ENCODE measurements around the gene SLC7A9.
"Not testable (repeated sequence)": the region's sequence is repeated elsewhere in the genome, so short reads cannot be mapped to it uniquely, and the experiment has no call there.

Gene SLC7A9

DNA sequence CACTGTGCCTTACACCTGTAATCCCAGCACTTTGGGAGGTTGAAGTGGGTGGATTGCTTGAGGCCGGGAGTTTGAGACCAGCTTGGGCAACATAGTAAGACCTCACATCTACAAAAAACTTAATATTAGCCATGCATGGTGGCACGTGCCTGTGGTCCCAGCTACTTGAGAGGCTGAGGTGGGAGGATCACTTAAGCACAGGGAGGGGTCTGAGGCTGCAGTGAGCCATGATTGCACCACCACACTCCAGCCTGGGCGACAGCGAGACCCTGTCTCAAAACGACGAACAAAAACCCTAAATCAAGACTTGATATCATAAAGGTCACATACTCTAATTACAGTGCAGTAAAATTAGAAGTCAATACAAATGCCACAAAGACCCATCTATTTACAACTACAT, 17.4 kb downstream of the SLC7A9 start:
- Histone ChIP-seq H3K4me3 (no peak overlapping the region), H3K27ac (no peak overlapping the region), H3K9me3 (ENCODE audit: low read depth, low read length) (no peaks in the 10 kb centered on the region), H3K36me3 (ENCODE audit: insufficient read depth, low read length) (no peaks in the 10 kb centered on the region), H3K9ac (ENCODE audit: insufficient read length) (no peak overlapping the region)
- TF ChIP-seq EZH2 (IDR thresholded peaks at IDR 0.05) (no peak), FOXP2 (optimal IDR thresholded peaks at IDR 0.05; ENCODE audit: control extremely low read depth, extremely low read length, insufficient read depth) (no peak), POLR2AphosphoS5 (IDR thresholded peaks at IDR 0.05; ENCODE audit: borderline replicate concordance, low read depth, low read length) (no peak)
- no peak for DNase-seq (ENCODE audit: low read depth, low spot score)

DNA sequence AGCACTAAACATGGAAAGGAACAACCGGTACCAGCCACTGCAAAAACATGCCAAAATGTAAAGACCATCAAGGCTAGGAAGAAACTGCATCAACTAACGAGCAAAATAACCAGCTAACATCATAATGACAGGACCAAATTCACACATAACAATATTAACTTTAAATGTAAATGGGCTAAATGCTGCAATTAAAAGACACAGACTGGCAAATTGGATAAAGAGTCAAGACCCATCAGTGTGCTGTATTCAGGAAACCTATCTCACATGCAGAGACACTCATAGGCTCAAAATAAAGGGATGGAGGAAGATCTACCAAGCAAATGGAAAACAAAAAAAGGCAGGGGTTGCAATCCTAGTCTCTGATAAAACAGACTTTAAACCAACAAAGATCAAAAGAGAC, 21.5 kb downstream of the SLC7A9 start:
- H3K36me3 ChIP-seq (ENCODE audit: insufficient read depth, low read length); H3K9me3 ChIP-seq (ENCODE audit: low read depth, low read length); H3K4me3 ChIP-seq; H3K27ac ChIP-seq; H3K9ac ChIP-seq (ENCODE audit: insufficient read length); DNase-seq (ENCODE audit: low read depth, low spot score): not testable (repeated sequence)

GRCh38 chr19:32843716-32844245, 25.8 kb downstream of the SLC7A9 start:
- TF ChIP-seq EZH2 (IDR thresholded peaks at IDR 0.05) (no peak), POLR2AphosphoS5 (IDR thresholded peaks at IDR 0.05; ENCODE audit: borderline replicate concordance, low read depth, low read length) (no peak), FOXP2 (optimal IDR thresholded peaks at IDR 0.05; ENCODE audit: control extremely low read depth, extremely low read length, insufficient read depth) (no peak)
- Histone ChIP-seq H3K4me3 (no peak overlapping the region), H3K9ac (ENCODE audit: insufficient read length) (no peak overlapping the region), H3K36me3 (ENCODE audit: insufficient read depth, low read length) (no peaks in the 10 kb centered on the region), H3K9me3 (ENCODE audit: low read depth, low read length) (no peaks in the 10 kb centered on the region), H3K27ac (no peak overlapping the region)
- DNase-seq (ENCODE audit: low read depth, low spot score), result no peak

- Histone ChIP-seq H3K4me3 (no peak overlapping the region), H3K9me3 (ENCODE audit: low read depth, low read length) (no peaks in the 10 kb centered on the region), H3K9ac (ENCODE audit: insufficient read length) (no peak overlapping the region), H3K36me3 (ENCODE audit: insufficient read depth, low read length) (no peaks in the 10 kb centered on the region), H3K27ac (no peak overlapping the region)
- TF ChIP-seq EZH2 (IDR thresholded peaks at IDR 0.05), result no peak
- no peak for DNase-seq (ENCODE audit: low read depth, low spot score)
These were observed 27.5 kb downstream of the SLC7A9 start for GRCh38 chr19:32842061-32842460.

- H3K4me3 ChIP-seq, result no peak overlapping the region
- TF ChIP-seq POLR2AphosphoS5 (IDR thresholded peaks at IDR 0.05; ENCODE audit: borderline replicate concordance, low read depth, low read length) (no peak), EZH2 (IDR thresholded peaks at IDR 0.05) (no peak), FOXP2 (optimal IDR thresholded peaks at IDR 0.05; ENCODE audit: control extremely low read depth, extremely low read length, insufficient read depth) (no peak)
- no peaks in the 10 kb centered on the region for H3K36me3 ChIP-seq (ENCODE audit: insufficient read depth, low read length)
- H3K9me3 ChIP-seq (ENCODE audit: low read depth, low read length), result no peaks in the 10 kb centered on the region
- DNase-seq (ENCODE audit: low read depth, low spot score), result no peak
- H3K27ac ChIP-seq, result no peak overlapping the region
- no peak overlapping the region for H3K9ac ChIP-seq (ENCODE audit: insufficient read length)
These were observed 32.0 kb downstream of the SLC7A9 start for GRCh38 chr19:32837531-32837930.

DNA sequence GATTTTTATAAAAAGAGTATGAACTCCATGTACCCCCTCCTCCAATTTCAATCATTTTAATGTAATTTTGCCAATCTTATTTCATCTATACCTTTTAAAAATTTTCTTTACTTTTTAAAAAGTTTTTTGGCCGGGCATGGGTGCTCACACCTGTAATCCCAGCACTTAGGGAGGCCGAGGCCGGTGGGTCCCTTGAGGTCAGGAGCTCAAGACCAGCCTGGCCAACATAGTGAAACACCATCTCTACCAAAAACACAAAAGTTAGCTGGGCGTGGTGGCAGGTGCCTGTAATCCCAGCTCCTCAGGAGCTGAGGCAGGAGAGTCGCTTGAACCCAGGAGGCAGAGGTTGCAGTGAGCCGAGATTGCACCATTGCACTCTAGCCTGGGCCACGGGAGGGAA, 36.2 kb downstream of the SLC7A9 start:
- H3K4me3 ChIP-seq; H3K9me3 ChIP-seq (ENCODE audit: low read depth, low read length); H3K9ac ChIP-seq (ENCODE audit: insufficient read length); H3K36me3 ChIP-seq (ENCODE audit: insufficient read depth, low read length); H3K27ac ChIP-seq; DNase-seq (ENCODE audit: low read depth, low spot score): not testable (repeated sequence)

- H3K27ac ChIP-seq; H3K9me3 ChIP-seq (ENCODE audit: low read depth, low read length); H3K36me3 ChIP-seq (ENCODE audit: insufficient read depth, low read length); H3K9ac ChIP-seq (ENCODE audit: insufficient read length); DNase-seq (ENCODE audit: low read depth, low spot score); H3K4me3 ChIP-seq: not testable (repeated sequence)
These were observed 36.7 kb downstream of the SLC7A9 start for GRCh38 chr19:32832825-32833224.

GRCh38 chr19:32832094-32832493, 37.5 kb downstream of the SLC7A9 start:
- H3K36me3 ChIP-seq (ENCODE audit: insufficient read depth, low read length); H3K4me3 ChIP-seq; H3K9me3 ChIP-seq (ENCODE audit: low read depth, low read length); H3K27ac ChIP-seq; H3K9ac ChIP-seq (ENCODE audit: insufficient read length); DNase-seq (ENCODE audit: low read depth, low spot score): not testable (repeated sequence)

DNA sequence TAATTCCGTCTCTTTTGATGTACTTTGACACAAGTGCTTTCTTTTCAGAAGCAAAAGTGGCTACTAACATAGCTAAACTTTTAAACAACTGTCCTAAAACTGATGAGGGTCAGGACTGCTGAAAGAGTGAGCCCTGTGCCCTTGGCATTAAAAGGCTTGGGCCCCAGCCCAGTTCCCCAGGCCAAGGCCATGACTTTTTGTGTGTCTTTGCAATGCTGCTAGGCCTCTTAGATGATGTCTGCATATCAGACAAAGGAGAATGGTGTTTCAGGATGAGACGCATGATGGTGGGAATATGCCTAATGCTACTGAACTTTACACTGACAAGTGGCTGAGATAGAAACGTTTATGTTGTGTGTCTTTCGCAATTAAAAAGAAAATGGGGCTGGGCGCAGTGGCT, 38.0 kb downstream of the SLC7A9 start:
- Histone ChIP-seq H3K27ac (no peak overlapping the region), H3K36me3 (ENCODE audit: insufficient read depth, low read length) (no peaks in the 10 kb centered on the region), H3K9ac (ENCODE audit: insufficient read length) (no peak overlapping the region), H3K4me3 (no peak overlapping the region), H3K9me3 (ENCODE audit: low read depth, low read length) (no peaks in the 10 kb centered on the region)
- no peak for TF ChIP-seq EZH2 (IDR thresholded peaks at IDR 0.05)
- no peak for TF ChIP-seq POLR2AphosphoS5 (IDR thresholded peaks at IDR 0.05; ENCODE audit: borderline replicate concordance, low read depth, low read length)
- TF ChIP-seq FOXP2 (optimal IDR thresholded peaks at IDR 0.05; ENCODE audit: control extremely low read depth, extremely low read length, insufficient read depth), result no peak
- no peak for DNase-seq (ENCODE audit: low read depth, low spot score)

All from SK-N-MC (cell line).